CD14-positive monocyte (primary cell): ENCODE data around the gene SEMA4D. TPM values are rescaled to one million over a fixed set of nuclear protein-coding genes. Genes with fewer than 3 reads are reported as not detected.

ENCODE experiments used
- DNase-seq, 3 donors: peaks; one replicate each; pipeline ENCODE4 v3.0.0-alpha.2; 2011 to 2022
- H2AFZ ChIP-seq: 2 replicates; pipeline ENCODE4 v1.6.0; 2012; ENCODE audit warnings: mild to moderate bottlenecking, low read depth, low read length, inconsistent platforms; ENCODE audit not compliant: insufficient read depth, poor library complexity, severe bottlenecking
- H3K27ac ChIP-seq, 2 donors: 1 replicate in 1 of 2; 2 replicates in 1 of 2; pipeline ENCODE4 v1.5.1; 2012 to 2013; ENCODE audit warnings: low read length in 2 of 2, control low read depth in 1 of 2, inconsistent platforms in 1 of 2, low read depth in 1 of 2, mild to moderate bottlenecking in 1 of 2
- H3K27me3 ChIP-seq, 2 donors: one replicate each; pipeline versions ENCODE4 v1.6.0 to v1.6.1; 2011 to 2013; ENCODE audit warnings: low read length in 2 of 2; ENCODE audit not compliant: control insufficient read depth in 2 of 2, insufficient read depth in 2 of 2
- H3K36me3 ChIP-seq, 2 donors: replicated peaks in 1 of 2; 1 replicate in 1 of 2; 2 replicates in 1 of 2; pipeline versions ENCODE4 v1.5.1 to v1.6.1; 2012 to 2013; ENCODE audit warnings: low read length in 2 of 2, control low read depth in 1 of 2, inconsistent platforms in 1 of 2, mild to moderate bottlenecking in 1 of 2; ENCODE audit not compliant: insufficient read depth in 2 of 2, control insufficient read depth in 1 of 2
- H3K4me1 ChIP-seq, 2 donors: 1 replicate in 1 of 2; 2 replicates in 1 of 2; pipeline versions ENCODE4 v1.5.1 to v1.6.1; 2012 to 2013; ENCODE audit warnings: low read length in 2 of 2, control low read depth in 1 of 2, inconsistent platforms in 1 of 2, mild to moderate bottlenecking in 1 of 2, moderate library complexity in 1 of 2; ENCODE audit not compliant: insufficient read depth in 2 of 2, control insufficient read depth in 1 of 2
- H3K4me2 ChIP-seq: replicated peaks from 2 replicates; pipeline ENCODE3; 2012; ENCODE audit warnings: low read length, moderate library complexity, mild to moderate bottlenecking; ENCODE audit not compliant: poor library complexity, severe bottlenecking; ENCODE audit errors: extremely low read depth
- H3K4me3 ChIP-seq, 3 experiments: fragments of 200-600 bp in 1 of 3; sonication (generic) in 1 of 3; replicated peaks in 1 of 3; 1 replicate in 2 of 3; 2 replicates in 1 of 3; pipeline ENCODE4 v1.5.1; 2011 to 2013; ENCODE audit warnings: low read length in 3 of 3, mild to moderate bottlenecking in 3 of 3, control low read depth in 2 of 3, low read depth in 2 of 3, inconsistent platforms in 1 of 3, moderate library complexity in 1 of 3
- H3K79me2 ChIP-seq: 2 replicates; pipeline ENCODE4 v1.6.0; 2012; ENCODE audit warnings: mild to moderate bottlenecking, control low read depth, inconsistent platforms, low read length, moderate library complexity; ENCODE audit not compliant: insufficient read depth
- H3K9ac ChIP-seq: 2 replicates; pipeline ENCODE4 v1.6.0; 2017; ENCODE audit warnings: low read length, mild to moderate bottlenecking; ENCODE audit not compliant: insufficient read depth, poor library complexity, severe bottlenecking
- H3K9me3 ChIP-seq, 2 donors: replicated peaks in 1 of 2; 1 replicate in 1 of 2; 2 replicates in 1 of 2; pipeline versions ENCODE4 v1.5.1 to v1.6.1; 2012 to 2013; ENCODE audit warnings: low read length in 2 of 2, control low read depth in 1 of 2; ENCODE audit not compliant: control insufficient read depth in 1 of 2, insufficient read depth in 1 of 2
- H4K20me1 ChIP-seq: 2 replicates; pipeline ENCODE4 v1.6.0; 2012; ENCODE audit warnings: mild to moderate bottlenecking, low read length, control low read depth, moderate library complexity; ENCODE audit not compliant: insufficient read depth
- H3K27ac Mint-ChIP-seq, 7 donors: one replicate each; pipeline ENCODE4 v1.8.0; 2020; ENCODE audit warnings: mild to moderate bottlenecking in 7 of 7, mixed read lengths in 7 of 7, moderate library complexity in 6 of 7, inconsistent platforms in 2 of 7
- H3K27me3 Mint-ChIP-seq, 3 donors: one replicate each; pipeline ENCODE4 v1.8.0; 2021 to 2022; ENCODE audit warnings: low read depth in 3 of 3, mild to moderate bottlenecking in 3 of 3, mixed read lengths in 3 of 3, moderate library complexity in 3 of 3, inconsistent platforms in 1 of 3
- H3K36me3 Mint-ChIP-seq, 2 donors: one replicate each; pipeline ENCODE4 v1.8.0; 2020; ENCODE audit warnings: mixed read lengths in 2 of 2, inconsistent platforms in 1 of 2, mild to moderate bottlenecking in 1 of 2
- H3K4me1 Mint-ChIP-seq: one replicate; pipeline ENCODE4 v1.8.0; 2020; ENCODE audit warnings: mild to moderate bottlenecking, mixed read lengths
- H3K4me3 Mint-ChIP-seq, 2 donors: one replicate each; pipeline ENCODE4 v1.8.0; 2020; ENCODE audit warnings: mild to moderate bottlenecking in 2 of 2, mixed read lengths in 2 of 2, moderate library complexity in 1 of 2
- H3K9me3 Mint-ChIP-seq, 7 donors: one replicate each; pipeline ENCODE4 v1.8.0; 2020 to 2022; ENCODE audit warnings: mixed read lengths in 7 of 7, mild to moderate bottlenecking in 6 of 7, moderate library complexity in 6 of 7, inconsistent platforms in 2 of 7
- CTCF ChIP-seq: fragments of 200-600 bp; IDR thresholded peaks from one replicate; pipeline ENCODE4 v1.8.0; 2022; ENCODE audit warnings: antibody characterized with exemption, mild to moderate bottlenecking
- WGBS: methylation state at CpG from one replicate; pipeline ENCODE4 v1.1.5; 2013; ENCODE audit warnings: missing lambda C conversion rate; ENCODE audit not compliant: insufficient coverage; 5-methylcytosine and 5-hydroxymethylcytosine counted together
- intact Hi-C, 2 donors: fragments of 100-400 bp; cut with micrococcal nuclease; formaldehyde crosslinking; loops; one replicate each; pipeline versions ENCODE4 v1.15.0 to v1.15.1; 2023
- polyA plus RNA-seq, 3 donors: library from polyadenylated mRNA; depleted of rRNA in 1 of 3; unstranded in 2 of 3; stranded (reverse) in 1 of 3; fragments of 300-500 nt in 2 of 3; fragments of >200 nt in 1 of 3; fragmentation: Illumina TruSeq in 2 of 3; gene quantifications; 1 replicate in 2 of 3; 2 replicates in 1 of 3; pipeline ENCODE4 v1.2.3, GENCODE V29; 2012 to 2021

Gene SEMA4D
- polyA plus RNA-seq, 3 donors, result 28.2 to 117 (median 28.6) TPM

DNA sequence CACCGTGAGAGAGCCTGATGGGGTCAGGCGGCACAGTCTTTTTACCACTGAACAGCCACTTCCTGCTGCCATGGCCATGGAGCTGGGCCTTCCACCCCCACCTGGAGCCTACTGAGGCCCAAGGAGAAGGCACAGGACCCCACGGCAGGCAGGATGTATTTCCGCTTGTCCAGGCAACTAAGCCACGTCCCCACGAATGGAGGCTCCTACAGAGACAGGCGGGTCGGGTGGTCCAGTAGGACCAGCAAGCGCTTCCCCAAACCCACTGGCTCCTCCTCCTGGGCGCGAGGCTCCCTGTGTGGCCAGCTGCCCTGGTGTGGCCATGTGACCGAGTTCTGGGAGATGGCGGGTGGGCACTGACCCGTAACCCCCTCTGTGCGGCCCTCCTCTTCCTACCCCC, 113.1 kb downstream of the SEMA4D start:
- peaks cover 0 to 1% (median 0%) of the 10 kb centered on the region in 3 donors for H3K27me3 Mint-ChIP-seq
- Histone ChIP-seq H3K27me3 (no peaks in the 10 kb centered on the region), H3K4me3 (no peak overlapping the region), H3K4me2 (no peak overlapping the region), H3K4me1 (peaks cover 58 to 65% of the 10 kb centered on the region in 2 donors), H3K9me3 (no peaks in the 10 kb centered on the region), H3K79me2 (peaks cover 12% of the 10 kb centered on the region), H3K9ac (no peak overlapping the region), H3K36me3 (peaks cover 85 to 90% of the 10 kb centered on the region in 2 donors), H4K20me1 (no peaks in the 10 kb centered on the region), H3K27ac (no peak overlapping the region), H2AFZ (no peak overlapping the region)
- WGBS, result 92% methylated on average over 15 of the region's 15 CpGs
- H3K4me3 Mint-ChIP-seq, result no peak overlapping the region
- peak overlapping the region; percentile 13 to 87 (median 38) for H3K27ac Mint-ChIP-seq
- peaks cover 82 to 93% of the 10 kb centered on the region in 2 donors for H3K36me3 Mint-ChIP-seq
- intact Hi-C loops, result loop anchor here (5.0 to 10.0 kb wide), 4 partner anchors 67 to 170 kb away; partner anchors contain the start of genes SECISBP2 (in 2 of the 2) and CKS2 (in 1 of the 2)
- peaks cover 72% of the 10 kb centered on the region for H3K4me1 Mint-ChIP-seq
- H3K9me3 Mint-ChIP-seq, result peaks cover 0 to 3% (median 0%) of the 10 kb centered on the region in 7 donors
- no peak for TF ChIP-seq CTCF
- no peak for DNase-seq

- no peak overlapping the region for H3K27ac ChIP-seq
- TF ChIP-seq CTCF, result no peak
- peaks cover 0 to 1% (median 0%) of the 10 kb centered on the region in 3 donors for H3K27me3 Mint-ChIP-seq
- no peak overlapping the region for H3K9ac ChIP-seq
- intact Hi-C loops, result loop anchor here (5.0 to 10.0 kb wide), 4 partner anchors 67 to 171 kb away; partner anchors contain the start of genes SECISBP2 (in 2 of the 2) and CKS2 (in 1 of the 2)
- peaks cover 58 to 65% of the 10 kb centered on the region in 2 donors for H3K4me1 ChIP-seq
- no peak overlapping the region for H2AFZ ChIP-seq
- DNase-seq, result no peak
- H3K4me3 ChIP-seq, result no peak overlapping the region
- no peaks in the 10 kb centered on the region for H4K20me1 ChIP-seq
- H3K4me3 Mint-ChIP-seq, result no peak overlapping the region
- H3K4me1 Mint-ChIP-seq, result peaks cover 72% of the 10 kb centered on the region
- H3K27me3 ChIP-seq, result no peaks in the 10 kb centered on the region
- H3K36me3 Mint-ChIP-seq, result peaks cover 80 to 88% of the 10 kb centered on the region in 2 donors
- peaks cover 81 to 86% of the 10 kb centered on the region in 2 donors for H3K36me3 ChIP-seq
- peak overlapping the region in 3 of 7 donors; percentile 2 to 51 (median 24) for H3K27ac Mint-ChIP-seq
- H3K9me3 Mint-ChIP-seq, result peaks cover 0 to 3% (median 0%) of the 10 kb centered on the region in 7 donors
- WGBS, result 98% methylated on average over 19 of the region's 19 CpGs
- no peak overlapping the region for H3K4me2 ChIP-seq
- H3K79me2 ChIP-seq, result peaks cover 13% of the 10 kb centered on the region
- no peaks in the 10 kb centered on the region for H3K9me3 ChIP-seq
These were observed 114.1 kb downstream of the SEMA4D start for GRCh38 chr9:89383721-89384300.
